Endothelial cell of umbilical vein (primary cell): ENCODE data around the gene UNC5C. TPM values are rescaled to one million over a fixed set of nuclear protein-coding genes. Genes with fewer than 3 reads are reported as not detected.

Experiments
- BruUV-seq: library from RNA; stranded (reverse); fragments of 400-500 nt; replicated peaks from 2 replicates; lab custom pipeline; 2021; lab: Mats Ljungman, UMichigan
- CTCF ChIA-PET: fragments of 300-600, 350-600 bp; sonication (Branson Sonifier 250); formaldehyde crosslinking; loops from one replicate; lab custom pipeline; 2021; ENCODE audit warnings: antibody characterized with exemption, inconsistent platforms; lab: Charles Lee
- POLR2A ChIA-PET: fragments of 300-600, 350-600 bp; sonication (Branson Sonifier 250); formaldehyde crosslinking; loops from one replicate; lab custom pipeline; 2021; ENCODE audit warnings: antibody characterized with exemption, inconsistent platforms; lab: Charles Lee
- DNase-seq: peaks from one replicate; pipeline ENCODE4 v3.0.0-alpha.2; 2011; ENCODE audit warnings: low read depth, low spot score
- FAIRE-seq: peaks from 2 replicates; lab custom pipeline; 2011; peaks lifted over from hg19 to GRCh38; lab: Jason Lieb, UNC
- H2AFZ ChIP-seq: 2 replicates; pipeline ENCODE4 v1.6.0; 2012; ENCODE audit warnings: low read depth, low read length, control low read depth, inconsistent platforms
- H3K27ac ChIP-seq: 2 replicates; pipeline ENCODE4 v1.5.1; 2011; ENCODE audit warnings: low read depth, mild to moderate bottlenecking, control low read depth, low read length, moderate library complexity; ENCODE audit not compliant: insufficient read depth
- H3K27me3 ChIP-seq, 2 experiments: 2 replicates each; pipeline versions ENCODE4 v1.6.0 to v1.6.1; 2011; ENCODE audit warnings: low read length in 2 of 2, mixed read lengths in 1 of 2; ENCODE audit not compliant: control insufficient read depth in 2 of 2, insufficient read depth in 2 of 2
- H3K36me3 ChIP-seq, 2 experiments: 2 replicates in 1 of 2; 3 replicates in 1 of 2; pipeline ENCODE4 v1.5.1; 2011; ENCODE audit warnings: low read length in 2 of 2, mild to moderate bottlenecking in 1 of 2, moderate library complexity in 1 of 2; ENCODE audit not compliant: control insufficient read depth in 2 of 2, insufficient read depth in 2 of 2; ENCODE audit errors: extremely low read depth in 1 of 2
- H3K4me1 ChIP-seq: 3 replicates; pipeline ENCODE4 v1.5.1; 2011; ENCODE audit warnings: mild to moderate bottlenecking, low read length; ENCODE audit not compliant: control insufficient read depth, insufficient read depth; ENCODE audit errors: extremely low read depth
- H3K4me2 ChIP-seq: 2 replicates; pipeline ENCODE4 v1.6.1; 2011; ENCODE audit warnings: low read length, control low read depth, mixed read lengths; ENCODE audit not compliant: insufficient read depth
- H3K4me3 ChIP-seq, 3 experiments: fragments of 200-600 bp in 1 of 3; sonication (generic), shearing (Covaris generic) in 1 of 3; replicated peaks in 1 of 3; 2 replicates each; pipeline ENCODE4 v1.5.1; 2011 to 2016; ENCODE audit warnings: control low read depth in 3 of 3, low read length in 3 of 3, mild to moderate bottlenecking in 2 of 3, inconsistent platforms in 1 of 3, low read depth in 1 of 3, moderate library complexity in 1 of 3; ENCODE audit not compliant: insufficient read depth in 1 of 3
- H3K79me2 ChIP-seq: 2 replicates; pipeline ENCODE4 v1.6.0; 2012; ENCODE audit warnings: low read length, inconsistent platforms; ENCODE audit not compliant: control insufficient read depth, insufficient read depth
- H3K9ac ChIP-seq: replicated peaks from 2 replicates; pipeline ENCODE3; 2011; ENCODE audit warnings: low read length, control low read depth; ENCODE audit not compliant: insufficient read depth; ENCODE audit errors: extremely low read depth
- H3K9me1 ChIP-seq: replicated peaks from 3 replicates; pipeline ENCODE4 v1.6.0; 2011; ENCODE audit warnings: mild to moderate bottlenecking, low read length; ENCODE audit not compliant: control insufficient read depth, insufficient read depth; ENCODE audit errors: extremely low read depth
- H3K9me3 ChIP-seq: replicated peaks from 2 replicates; pipeline ENCODE4 v1.5.1; 2012; ENCODE audit warnings: low read length, inconsistent platforms; ENCODE audit not compliant: control insufficient read depth, insufficient read depth
- H4K20me1 ChIP-seq: replicated peaks from 2 replicates; pipeline ENCODE3; 2011; ENCODE audit warnings: mild to moderate bottlenecking, low read length; ENCODE audit not compliant: control insufficient read depth, insufficient read depth; ENCODE audit errors: extremely low read depth
- CTCF ChIP-seq, 2 donors: IDR thresholded peaks; 1 replicate in 1 of 2; 2 replicates in 1 of 2; pipeline ENCODE4 v1.5.1; 2011; ENCODE audit warnings: low read length in 2 of 2, mild to moderate bottlenecking in 2 of 2, moderate library complexity in 2 of 2, control low read depth in 1 of 2, inconsistent platforms in 1 of 2, low read depth in 1 of 2; ENCODE audit not compliant: insufficient read depth in 1 of 2; ENCODE audit errors: extremely low read depth in 1 of 2
- EZH2 ChIP-seq: IDR thresholded peaks from 2 replicates; pipeline ENCODE4 v1.6.1; 2012; ENCODE audit warnings: borderline replicate concordance, low read depth, mild to moderate bottlenecking, moderate library complexity, low read length, inconsistent platforms; ENCODE audit not compliant: severe bottlenecking
- FOS ChIP-seq: IDR thresholded peaks from 2 replicates; pipeline ENCODE4 v1.6.1; 2011; ENCODE audit warnings: mild to moderate bottlenecking, low read length, moderate library complexity, borderline replicate concordance; ENCODE audit not compliant: insufficient read depth
- GATA2 ChIP-seq: IDR thresholded peaks from 2 replicates; pipeline ENCODE4 v1.7.0; 2011; ENCODE audit warnings: low read depth, mild to moderate bottlenecking, moderate library complexity, mixed read lengths, low read length; ENCODE audit not compliant: insufficient read length, insufficient read depth
- JUN ChIP-seq: IDR thresholded peaks from 2 replicates; pipeline ENCODE4 v1.6.1; 2011; ENCODE audit warnings: borderline replicate concordance, low read depth; ENCODE audit not compliant: insufficient read length, insufficient read depth
- MAX ChIP-seq: IDR thresholded peaks from 2 replicates; pipeline ENCODE4 v1.6.1; 2011; ENCODE audit not compliant: insufficient read depth, insufficient read length
- MYC ChIP-seq: IDR thresholded peaks from one replicate; pipeline ENCODE4 v1.6.1; 2011; ENCODE audit warnings: mild to moderate bottlenecking, low read depth, low read length
- POLR2A ChIP-seq: IDR thresholded peaks from 2 replicates; pipeline ENCODE4 v1.6.1; 2012; ENCODE audit warnings: low read depth, mild to moderate bottlenecking, control low read depth, low read length
- POLR2AphosphoS5 ChIP-seq: IDR thresholded peaks from 2 replicates; pipeline ENCODE4 v1.6.1; 2012; ENCODE audit warnings: low read depth, mild to moderate bottlenecking, control low read depth, low read length, moderate library complexity; ENCODE audit not compliant: insufficient read depth
- dilution Hi-C: fragments of 300-500 bp; cut with MboI; formaldehyde crosslinking; loops from one replicate; pipeline ENCODE4 v1.15.0; 2019; ENCODE audit warnings: low sequenced_read_pairs; ENCODE audit not compliant: extremely low pct_ligation_motif_present
- intact Hi-C: fragments of 100-400 bp; cut with micrococcal nuclease; formaldehyde crosslinking; loops from one replicate; pipeline ENCODE4 v1.10.0; 2022
- polyA plus RNA-seq, 4 experiments: library from polyadenylated mRNA; depleted of rRNA in 3 of 4; stranded (reverse) in 3 of 4; unstranded in 1 of 4; fragments of >200 nt; gene quantifications; 2 replicates each; pipeline versions ENCODE4 v1.2.1 to v1.2.3, GENCODE V29; 2011 to 2012; ENCODE audit warnings: missing spikeins in 1 of 4
- total RNA-seq: library from RNA; stranded (reverse); gene quantifications from 2 replicates; pipeline ENCODE4 v1.2.3, GENCODE V29; 2021

The UNC5C gene
- total and polyA plus RNA-seq, 2 donors (not counting 3 experiments of a cell fraction or from before 2014, with no cell fraction given), result 0.44 to 0.53 TPM

- Histone ChIP-seq H3K27me3 (no peaks in the 10 kb centered on the region), H3K4me3 (no peak overlapping the region), H3K27ac (peak overlapping the region; percentile 1), H3K4me2 (peak overlapping the region; percentile 49), H3K9ac (no peak overlapping the region), H3K9me3 (no peaks in the 10 kb centered on the region), H3K9me1 (no peaks in the 10 kb centered on the region), H3K36me3 (no peaks in the 10 kb centered on the region), H4K20me1 (no peaks in the 10 kb centered on the region), H3K4me1 (peaks cover 10% of the 10 kb centered on the region), H2AFZ (peak overlapping the region; percentile 34), H3K79me2 (no peaks in the 10 kb centered on the region)
- no TSS peak for BruUV-seq
- dilution Hi-C loops, result no loop called here
- TF ChIP-seq CTCF (IDR thresholded peaks at IDR 0.05; ENCODE audit: extremely low read depth in 1 of 2, insufficient read depth in 1 of 2, low read depth in 1 of 2, low read length in 2 of 2) (peak in 1 of 2 donors; percentile 20), JUN (no peak)
- ChIA-PET CTCF (interaction anchor here (0.6 to 1.9 kb wide), 12 partner anchors 9 to 181 kb away, joined by 3 to 7 read pairs (median 4); no protein-coding TSS in a partner anchor), POLR2A (no interaction called here)
- peak; percentile 54 for DNase-seq
- peak; percentile 77 for FAIRE-seq
- intact Hi-C loops, result loop anchor here (2.0 to 5.0 kb wide), 3 partner anchors 71 to 196 kb away; no protein-coding TSS in a partner anchor
Observed at GRCh38 chr4:95362906-95363558, 185.7 kb downstream of the UNC5C start.

- H3K4me2 ChIP-seq, result no peak overlapping the region
- BruUV-seq, result no TSS peak
- H3K4me3 ChIP-seq, result no peak overlapping the region
- CTCF ChIA-PET, result interaction anchor here (1.3 to 1.9 kb wide), 3 partner anchors 33 to 145 kb away, joined by 3 to 5 read pairs (median 3); no protein-coding TSS in a partner anchor
- no peaks in the 10 kb centered on the region for H4K20me1 ChIP-seq
- no peak overlapping the region for H3K27ac ChIP-seq
- H3K36me3 ChIP-seq, result no peaks in the 10 kb centered on the region
- FAIRE-seq (no peak), DNase-seq (no peak)
- no peaks in the 10 kb centered on the region for H3K79me2 ChIP-seq
- intact Hi-C loops (loop anchor here (2.0 to 5.0 kb wide), 3 partner anchors 70 to 195 kb away; no protein-coding TSS in a partner anchor), dilution Hi-C loops (no loop called here)
- H3K9me3 ChIP-seq, result no peaks in the 10 kb centered on the region
- H3K27me3 ChIP-seq, result no peaks in the 10 kb centered on the region
- H2AFZ ChIP-seq, result no peak overlapping the region
- POLR2A ChIA-PET, result no interaction called here
- peaks cover 10% of the 10 kb centered on the region for H3K4me1 ChIP-seq
- H3K9me1 ChIP-seq, result no peaks in the 10 kb centered on the region
- no peak overlapping the region for H3K9ac ChIP-seq
- TF ChIP-seq JUN, result no peak
- no peak for TF ChIP-seq POLR2AphosphoS5
- TF ChIP-seq FOS, result no peak
- no peak for TF ChIP-seq GATA2
- TF ChIP-seq EZH2, result no peak
- no peak for TF ChIP-seq MAX
- TF ChIP-seq POLR2A, result no peak
- no peak for TF ChIP-seq MYC
- no peak for TF ChIP-seq CTCF (IDR thresholded peaks at IDR 0.05; ENCODE audit: extremely low read depth in 1 of 2, insufficient read depth in 1 of 2, low read depth in 1 of 2, low read length in 2 of 2)
Observed at GRCh38 chr4:95362066-95362465, 186.7 kb downstream of the UNC5C start.
